KMS-11 (cell line): ENCODE measurements around the gene GCDH.

ENCODE experiments used
- H2AFZ ChIP-seq: fragments of 200-600 bp; sonication (generic); 2 replicates; pipeline ENCODE4 v1.6.1; 2016; ENCODE audit warnings: antibody characterized with exemption, mixed run types, low read depth
- H3K27ac ChIP-seq: fragments of 200-600 bp; sonication (generic); 2 replicates; pipeline ENCODE4 v1.6.1; 2016; ENCODE audit warnings: mild to moderate bottlenecking, mixed run types
- H3K27me3 ChIP-seq: fragments of 200-600 bp; sonication (generic); 2 replicates; pipeline ENCODE4 v1.6.1; 2017; ENCODE audit warnings: mild to moderate bottlenecking, low read depth, mixed run types, moderate library complexity; ENCODE audit not compliant: insufficient read depth
- H3K36me3 ChIP-seq: fragments of 200-600 bp; sonication (generic); 2 replicates; pipeline ENCODE4 v1.6.1; 2017; ENCODE audit warnings: mild to moderate bottlenecking, mixed run types; ENCODE audit not compliant: insufficient read depth
- H3K4me1 ChIP-seq: fragments of 200-600 bp; sonication (generic); 2 replicates; pipeline ENCODE4 v1.6.1; 2016; ENCODE audit warnings: mild to moderate bottlenecking, low read depth, mixed run types; ENCODE audit not compliant: poor library complexity, severe bottlenecking
- H3K4me2 ChIP-seq: fragments of 200-600 bp; sonication (generic); 2 replicates; pipeline ENCODE4 v1.7.0; 2016; ENCODE audit warnings: mild to moderate bottlenecking, mixed run types
- H3K4me3 ChIP-seq: fragments of 200-600 bp; sonication (generic); IDR thresholded peaks from 2 replicates; pipeline ENCODE4 v1.6.1; 2017; ENCODE audit warnings: low read depth, low read length, mixed read lengths; ENCODE audit not compliant: insufficient read depth
- H3K79me2 ChIP-seq: fragments of 200-600 bp; sonication (generic); 2 replicates; pipeline ENCODE4 v1.6.1; 2016; ENCODE audit warnings: low read depth, mixed run types; ENCODE audit not compliant: insufficient read depth
- H3K9ac ChIP-seq: fragments of 200-600 bp; sonication (generic); 2 replicates; pipeline ENCODE4 v1.6.1; 2016; ENCODE audit warnings: mild to moderate bottlenecking, mixed run types
- H4K20me1 ChIP-seq: fragments of 200-600 bp; sonication (generic); 2 replicates; pipeline ENCODE4 v1.6.1; 2016; ENCODE audit warnings: mild to moderate bottlenecking, mixed run types; ENCODE audit not compliant: insufficient read depth
- CTCF ChIP-seq: fragments of 200-600 bp; sonication (generic); conservative IDR thresholded peaks from 2 replicates; pipeline ENCODE4 v1.6.1; 2017; ENCODE audit warnings: low read depth, mild to moderate bottlenecking, antibody characterized with exemption, low read length, moderate library complexity, mixed read lengths

Gene GCDH

GRCh38 chr19:12946731-12947496, 56.0 kb downstream of the GCDH start:
- Histone ChIP-seq H3K4me1 (peaks cover 41% of the 10 kb centered on the region), H3K27me3 (no peaks in the 10 kb centered on the region), H2AFZ (no peak overlapping the region), H3K27ac (peak overlapping the region; percentile 84; the same call in 1 of the 2 replicates), H3K4me2 (peak overlapping the region; percentile 93), H3K36me3 (peaks cover 13% of the 10 kb centered on the region), H3K79me2 (peaks cover 24% of the 10 kb centered on the region), H4K20me1 (no peaks in the 10 kb centered on the region), H3K9ac (peak overlapping the region; percentile 87), H3K4me3 (no peak overlapping the region)
- TF ChIP-seq CTCF, result no peak

- H3K4me1 ChIP-seq, result peaks cover 31% of the 10 kb centered on the region
- peaks cover 20% of the 10 kb centered on the region for H3K79me2 ChIP-seq
- no peak for TF ChIP-seq CTCF
- H3K4me3 ChIP-seq, result no peak overlapping the region
- H4K20me1 ChIP-seq, result no peaks in the 10 kb centered on the region
- no peak overlapping the region; the same call in 1 of the 2 replicates for H3K4me2 ChIP-seq
- H3K9ac ChIP-seq, result no peak overlapping the region; the same call in 1 of the 2 replicates
- H3K27ac ChIP-seq, result no peak overlapping the region
- peaks cover 12% of the 10 kb centered on the region for H3K36me3 ChIP-seq
- H2AFZ ChIP-seq, result no peak overlapping the region
- H3K27me3 ChIP-seq, result no peaks in the 10 kb centered on the region
Observed at GRCh38 chr19:12947702-12948611, 57.0 kb downstream of the GCDH start.

- H3K36me3 ChIP-seq, result peaks cover 5% of the 10 kb centered on the region; the same call in 1 of the 2 replicates
- no peak overlapping the region for H3K27ac ChIP-seq
- no peaks in the 10 kb centered on the region for H4K20me1 ChIP-seq
- no peak overlapping the region for H3K4me2 ChIP-seq
- H3K9ac ChIP-seq, result no peak overlapping the region
- H3K79me2 ChIP-seq, result peaks cover 20% of the 10 kb centered on the region
- H2AFZ ChIP-seq, result no peak overlapping the region
- no peak overlapping the region for H3K4me3 ChIP-seq
- no peak for TF ChIP-seq CTCF
- peaks cover 28% of the 10 kb centered on the region for H3K4me1 ChIP-seq
- H3K27me3 ChIP-seq, result no peaks in the 10 kb centered on the region
Observed at GRCh38 chr19:12948612-12949362, 57.8 kb downstream of the GCDH start.
